ENCODE data around the gene ZNRF2. TPM values are rescaled to one million over a fixed set of nuclear protein-coding genes. Genes with fewer than 3 reads are reported as not detected.

ZNRF2 gene
- total RNA-seq, 4 donors from 2014 or later, result 9.6 to 19.3 (median 17.4) TPM

DNA sequence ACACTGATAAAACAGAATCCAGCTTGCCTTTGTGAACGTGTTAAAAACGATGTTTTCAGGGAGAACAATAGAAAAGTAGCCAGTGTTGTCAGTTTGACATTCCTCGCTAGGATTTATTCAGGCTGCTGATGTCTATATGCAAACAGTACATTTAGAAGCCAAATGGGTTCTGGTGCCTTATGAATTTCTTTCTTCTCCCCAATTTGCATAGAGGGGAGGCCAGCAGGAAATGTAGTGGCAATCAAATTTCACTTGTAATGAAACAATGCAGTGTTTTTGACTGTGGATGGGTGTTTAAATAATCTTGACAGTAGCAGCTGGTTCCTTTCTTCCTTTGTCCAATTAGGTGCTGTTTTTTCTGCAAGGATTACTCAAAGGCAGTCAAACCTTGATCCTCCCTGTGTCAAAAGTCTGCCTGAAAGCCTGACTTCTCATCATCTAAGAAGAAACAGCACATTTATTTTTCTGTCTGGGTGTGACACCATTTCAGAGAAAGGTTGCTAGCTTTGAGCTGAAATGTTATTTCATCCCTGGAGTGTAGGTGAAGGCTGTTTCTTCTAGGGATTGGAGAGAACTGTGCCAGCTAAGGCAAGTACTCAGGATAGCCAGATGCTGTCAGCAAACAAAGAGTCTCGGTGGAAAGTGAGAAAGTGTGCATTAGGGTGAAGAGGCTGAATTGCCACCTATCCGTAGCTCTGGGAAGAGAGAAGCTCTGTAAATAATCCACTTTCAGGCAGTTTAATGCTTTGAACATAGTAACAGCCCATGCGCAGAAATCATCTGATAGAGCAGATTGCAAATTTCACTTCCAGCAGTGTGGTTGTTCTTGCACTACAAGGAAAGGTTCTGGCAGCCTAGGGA, 36.6 kb upstream of the ZNRF2 start:
- Histone ChIP-seq H3K4me3 (no peak overlapping the region), H3K9me3 (no peaks in the 10 kb centered on the region), H3K4me1 (peaks cover 3 to 5% of the 10 kb centered on the region in 2 donors), H3K27ac (no peak overlapping the region), H3K36me3 (no peaks in the 10 kb centered on the region), H3K27me3 (no peaks in the 10 kb centered on the region)
- TF ChIP-seq CTCF (IDR thresholded peaks at IDR 0.05 in 4 of 5, conservative IDR thresholded peaks at IDR 0.05 in 1 of 5), result no peak
- TF ChIP-seq POLR2A (IDR thresholded peaks at IDR 0.05), result no peak
- intact Hi-C loops (cut with DNase I; ENCODE audit: low total_unique reads) (no loop called here), in situ Hi-C loops (cut with MboI; ENCODE audit: low sequenced_read_pairs in 4 of 4) (no loop called here)
- ATAC-seq, result no peak
- no peak for DNase-seq

DNA sequence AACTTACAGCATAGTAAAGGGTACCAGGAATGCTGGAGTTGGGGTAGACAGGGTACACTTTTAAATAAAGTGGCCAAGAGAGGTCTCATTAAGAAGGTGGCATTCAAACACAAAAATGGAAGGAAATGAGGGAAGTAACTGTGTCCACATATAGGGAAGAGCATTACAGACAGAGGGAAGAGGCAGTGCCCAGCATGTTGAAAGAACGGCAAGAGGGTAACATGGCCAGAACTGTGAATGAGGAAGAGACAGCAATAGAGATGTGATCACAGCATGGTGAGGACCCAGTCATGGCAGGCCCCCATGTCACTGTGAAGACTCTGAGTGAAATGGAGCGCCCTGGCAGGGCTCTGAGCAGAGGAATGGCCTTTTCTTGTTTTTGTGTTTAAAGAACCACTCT, 35.1 kb upstream of the ZNRF2 start:
- H3K36me3 ChIP-seq, result no peaks in the 10 kb centered on the region
- in situ Hi-C loops (cut with MboI; ENCODE audit: low sequenced_read_pairs in 4 of 4) (no loop called here), intact Hi-C loops (cut with DNase I; ENCODE audit: low total_unique reads) (no loop called here)
- no peak for DNase-seq
- H3K4me1 ChIP-seq, result peaks cover 18 to 20% of the 10 kb centered on the region in 2 donors
- H3K4me3 ChIP-seq, result no peak overlapping the region
- no peaks in the 10 kb centered on the region for H3K27me3 ChIP-seq
- no peaks in the 10 kb centered on the region for H3K9me3 ChIP-seq
- ATAC-seq, result no peak
- no peak for TF ChIP-seq POLR2A (IDR thresholded peaks at IDR 0.05)
- TF ChIP-seq CTCF (IDR thresholded peaks at IDR 0.05 in 4 of 5, conservative IDR thresholded peaks at IDR 0.05 in 1 of 5), result no peak
- H3K27ac ChIP-seq, result no peak overlapping the region

GRCh38 chr7:30249986-30250774, 34.2 kb upstream of the ZNRF2 start:
- no peaks in the 10 kb centered on the region for H3K36me3 ChIP-seq
- DNase-seq (no peak), ATAC-seq (no peak)
- no peak overlapping the region for H3K4me3 ChIP-seq
- H3K27me3 ChIP-seq, result no peaks in the 10 kb centered on the region
- H3K4me1 ChIP-seq, result peaks cover 21 to 28% of the 10 kb centered on the region in 2 donors
- no peak overlapping the region for H3K27ac ChIP-seq
- intact Hi-C loops (cut with DNase I; ENCODE audit: low total_unique reads), result no loop called here
- TF ChIP-seq CTCF (IDR thresholded peaks at IDR 0.05 in 4 of 5, conservative IDR thresholded peaks at IDR 0.05 in 1 of 5) (no peak), POLR2A (IDR thresholded peaks at IDR 0.05) (no peak)
- in situ Hi-C loops (cut with MboI; ENCODE audit: low sequenced_read_pairs in 4 of 4), result no loop called here
- H3K9me3 ChIP-seq, result no peaks in the 10 kb centered on the region

DNA sequence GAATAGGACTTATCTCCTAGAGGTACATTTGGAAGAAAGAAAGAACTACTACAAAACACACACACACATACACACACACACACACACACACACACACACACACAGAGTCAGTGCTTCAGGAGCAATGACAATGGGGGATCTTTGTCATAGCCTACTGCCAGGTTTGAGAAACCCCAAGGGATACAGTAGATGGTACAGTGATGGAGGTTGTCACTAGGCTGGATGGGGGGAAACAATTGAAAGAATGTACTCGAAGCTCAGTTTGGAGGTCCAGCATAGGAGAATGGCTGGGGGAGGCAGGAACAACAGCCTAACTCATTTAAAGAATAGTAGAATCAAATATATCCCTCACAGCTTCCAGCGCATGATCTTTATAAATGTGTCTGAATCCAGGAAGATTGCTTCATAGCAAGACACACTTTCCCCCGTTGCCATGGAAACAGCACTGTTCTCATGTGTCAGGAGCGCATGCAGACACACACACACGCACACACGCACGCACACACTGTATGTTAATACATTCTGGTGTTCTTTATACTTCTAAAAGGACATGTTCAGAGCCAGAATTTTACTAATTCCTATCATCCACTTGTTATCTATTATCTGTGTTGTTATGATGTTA, 32.6 kb upstream of the ZNRF2 start:
- ATAC-seq (no peak), DNase-seq (no peak)
- in situ Hi-C loops (cut with MboI; ENCODE audit: low sequenced_read_pairs in 4 of 4) (no loop called here), intact Hi-C loops (cut with DNase I; ENCODE audit: low total_unique reads) (no loop called here)
- H3K27ac ChIP-seq, result no peak overlapping the region
- H3K27me3 ChIP-seq, result no peaks in the 10 kb centered on the region
- no peak overlapping the region for H3K4me3 ChIP-seq
- no peak for TF ChIP-seq CTCF (IDR thresholded peaks at IDR 0.05 in 4 of 5, conservative IDR thresholded peaks at IDR 0.05 in 1 of 5)
- H3K36me3 ChIP-seq, result no peaks in the 10 kb centered on the region
- peaks cover 21 to 28% of the 10 kb centered on the region in 2 donors for H3K4me1 ChIP-seq
- H3K9me3 ChIP-seq, result no peaks in the 10 kb centered on the region

All from gastrocnemius medialis (tissue), 4 donors.